Urinary bladder (tissue), 4 donors: ENCODE data around the gene MAN1A1. TPM values are rescaled to one million over a fixed set of nuclear protein-coding genes. Genes with fewer than 3 reads are reported as not detected.

Source experiments
- DNase-seq: peaks from one replicate; pipeline ENCODE4 v3.0.0-alpha.2; 2015; ENCODE audit errors: extremely low spot score
- H3K27ac ChIP-seq: one replicate; pipeline ENCODE4 v1.5.1; 2013; ENCODE audit warnings: low read depth, mild to moderate bottlenecking, moderate library complexity
- H3K36me3 ChIP-seq: one replicate; pipeline ENCODE4 v1.6.1; 2013; ENCODE audit warnings: mild to moderate bottlenecking, moderate library complexity; ENCODE audit not compliant: insufficient read depth
- H3K4me1 ChIP-seq: one replicate; pipeline ENCODE4 v1.6.1; 2013; ENCODE audit warnings: mild to moderate bottlenecking, moderate library complexity; ENCODE audit not compliant: insufficient read depth
- H3K4me3 ChIP-seq: one replicate; pipeline ENCODE4 v1.5.1; 2013; ENCODE audit warnings: low read depth, low read length
- WGBS: extraction: QIAGEN DNeasy Blood & Tissue Kit; methylation state at CpG from one replicate; pipeline ENCODE4 v1.1.7; 2013; 5-methylcytosine and 5-hydroxymethylcytosine counted together
- polyA plus RNA-seq: library from polyadenylated mRNA; stranded (reverse); fragments of 200-250 nt; gene quantifications from one replicate; pipeline ENCODE4 v1.2.3, GENCODE V29; 2013
- small RNA-seq: library from RNA; depleted of rRNA; stranded (forward); fragments of <200 nt; gene quantifications from one replicate; pipeline ENCODE3, GENCODE V24; 2014
- total RNA-seq: library from RNA; depleted of rRNA; stranded (reverse); fragments of >200 nt; gene quantifications from one replicate; pipeline ENCODE4 v1.2.3, GENCODE V29; 2014
- donor health status: healthy with polysubstance abuse.
- donor health status: healthy.

Gene MAN1A1
- total and polyA plus RNA-seq, 2 donors = 98.6 to 245 TPM

- no peak for DNase-seq
- H3K4me1 ChIP-seq = peaks cover 1% of the 10 kb centered on the region
- no peak overlapping the region for H3K4me3 ChIP-seq
- WGBS = 95% methylated on average over 3 of the region's 3 CpGs
- H3K27ac ChIP-seq = no peak overlapping the region
- H3K36me3 ChIP-seq = no peaks in the 10 kb centered on the region
Measured at GRCh38 chr6:119133400-119133799, 216.2 kb downstream of the MAN1A1 start.

- Histone ChIP-seq H3K4me3 (no peak overlapping the region), H3K4me1 (peaks cover 1% of the 10 kb centered on the region), H3K27ac (no peak overlapping the region), H3K36me3 (no peaks in the 10 kb centered on the region)
- DNase-seq = no peak
- 67% methylated on average over 6 of the region's 6 CpGs for WGBS
Measured at GRCh38 chr6:119132261-119132981, 217.1 kb downstream of the MAN1A1 start.

- Histone ChIP-seq H3K27ac (no peak overlapping the region), H3K4me3 (no peak overlapping the region), H3K4me1 (peaks cover 1% of the 10 kb centered on the region), H3K36me3 (no peaks in the 10 kb centered on the region)
- WGBS = 59% methylated on average over 2 of the region's 2 CpGs
- no peak for DNase-seq
Measured at GRCh38 chr6:119129968-119130484, 219.5 kb downstream of the MAN1A1 start.

GRCh38 chr6:119129148-119129967 lies 220.2 kb downstream of the MAN1A1 start:
- 28% methylated on average over 4 of the region's 4 CpGs for WGBS
- Histone ChIP-seq H3K4me3 (no peak overlapping the region), H3K36me3 (no peaks in the 10 kb centered on the region), H3K27ac (no peak overlapping the region), H3K4me1 (peaks cover 1% of the 10 kb centered on the region)
- DNase-seq = no peak

- Histone ChIP-seq H3K27ac (no peak overlapping the region), H3K4me1 (peaks cover 1% of the 10 kb centered on the region), H3K36me3 (no peaks in the 10 kb centered on the region), H3K4me3 (no peak overlapping the region)
- 82% methylated on average over 2 of the region's 2 CpGs for WGBS
- DNase-seq = no peak
Measured at GRCh38 chr6:119128252-119128912, 221.2 kb downstream of the MAN1A1 start.

- Histone ChIP-seq H3K4me3 (no peak overlapping the region), H3K36me3 (no peaks in the 10 kb centered on the region), H3K4me1 (peaks cover 1% of the 10 kb centered on the region), H3K27ac (no peak overlapping the region)
- DNase-seq = no peak
- WGBS = 95% methylated on average over 1 of the region's 1 CpG
Measured at GRCh38 chr6:119127627-119128026, 221.9 kb downstream of the MAN1A1 start.

Small RNA genes lying within 50 kb of the gene (small RNA-seq; reads per million reads assigned to genes)
- gene AL022722.2 (not detected), gene RNU6-194P (not detected)
